Cardiac muscle cell (in vitro differentiated cells and primary cell): Measurements from ENCODE around the gene STAB2. TPM values are rescaled to one million over a fixed set of nuclear protein-coding genes. Genes with fewer than 3 reads are reported as not detected.

Experiments
- DNase-seq, 2 donors: peaks; one replicate each; pipeline versions ENCODE4 v3.0.0 to v3.0.0-alpha.2; 2010 to 2017; ENCODE audit warnings: low read depth in 1 of 2, low spot score in 1 of 2
- H3K27ac ChIP-seq: fragments of 200-600 bp; sonication (generic); 2 replicates; pipeline ENCODE4 v1.5.1; 2016
- H3K27me3 ChIP-seq: fragments of 200-600 bp; sonication (generic); 2 replicates; pipeline ENCODE4 v1.6.0; 2016; ENCODE audit warnings: control low read depth
- H3K36me3 ChIP-seq: fragments of 200-600 bp; sonication (generic); 2 replicates; pipeline ENCODE4 v1.5.1; 2016; ENCODE audit warnings: control low read depth
- H3K4me1 ChIP-seq: fragments of 200-600 bp; sonication (generic); 2 replicates; pipeline ENCODE4 v1.8.1; 2017; ENCODE audit warnings: low read depth, mild to moderate bottlenecking, mixed run types
- H3K4me3 ChIP-seq: fragments of 200-600 bp; sonication (generic); 2 replicates; pipeline ENCODE4 v1.5.1; 2016; ENCODE audit warnings: mild to moderate bottlenecking
- H3K9me3 ChIP-seq: fragments of 200-600 bp; sonication (generic); 2 replicates; pipeline ENCODE4 v1.5.1; 2017; ENCODE audit warnings: low read depth, mild to moderate bottlenecking, control low read depth
- CTCF ChIP-seq: IDR thresholded peaks from 2 replicates; pipeline ENCODE4 v1.5.1; 2012; ENCODE audit warnings: low read depth, mild to moderate bottlenecking, low read length
- polyA plus RNA-seq: library from polyadenylated mRNA; unstranded; fragments of >200 nt; fragmentation: Nextera tagmentation; extraction: Ambion mirVana; gene quantifications from 2 replicates; pipeline ENCODE4 v1.2.1, GENCODE V29; 2016
- total RNA-seq: library from RNA; depleted of rRNA; stranded (reverse); fragments of >200 nt; gene quantifications from 2 replicates; pipeline ENCODE4 v1.2.3, GENCODE V29; 2016

STAB2 gene
- total and polyA plus RNA-seq, 2 experiments from 2014 or later: 0.03 TPM; not detected in 1

- DNase-seq: no peak
- no peaks in the 10 kb centered on the region for H3K9me3 ChIP-seq
- H3K27me3 ChIP-seq: no peaks in the 10 kb centered on the region
- no peak for TF ChIP-seq CTCF
- H3K4me1 ChIP-seq: no peaks in the 10 kb centered on the region
- no peak overlapping the region for H3K4me3 ChIP-seq
- no peak overlapping the region for H3K27ac ChIP-seq
- no peaks in the 10 kb centered on the region for H3K36me3 ChIP-seq
Observed at GRCh38 chr12:103782399-103782798, 195.3 kb downstream of the STAB2 start.

- TF ChIP-seq CTCF: no peak
- no peaks in the 10 kb centered on the region for H3K27me3 ChIP-seq
- no peak overlapping the region for H3K27ac ChIP-seq
- no peaks in the 10 kb centered on the region for H3K9me3 ChIP-seq
- no peak overlapping the region for H3K4me3 ChIP-seq
- DNase-seq: no peak
- no peaks in the 10 kb centered on the region for H3K4me1 ChIP-seq
- H3K36me3 ChIP-seq: no peaks in the 10 kb centered on the region
Observed at GRCh38 chr12:103783744-103784664, 196.9 kb downstream of the STAB2 start.

GRCh38 chr12:103785243-103786031, 198.4 kb downstream of the STAB2 start:
- Histone ChIP-seq H3K27ac (no peak overlapping the region), H3K4me3 (no peak overlapping the region), H3K4me1 (no peaks in the 10 kb centered on the region), H3K27me3 (no peaks in the 10 kb centered on the region), H3K36me3 (no peaks in the 10 kb centered on the region), H3K9me3 (no peaks in the 10 kb centered on the region)
- DNase-seq: no peak
- TF ChIP-seq CTCF: no peak

- H3K36me3 ChIP-seq: no peaks in the 10 kb centered on the region
- no peak overlapping the region for H3K27ac ChIP-seq
- no peaks in the 10 kb centered on the region for H3K4me1 ChIP-seq
- no peaks in the 10 kb centered on the region for H3K27me3 ChIP-seq
- no peak for TF ChIP-seq CTCF
- DNase-seq: no peak
- H3K4me3 ChIP-seq: no peak overlapping the region
- H3K9me3 ChIP-seq: no peaks in the 10 kb centered on the region
Observed at GRCh38 chr12:103786201-103786600, 199.1 kb downstream of the STAB2 start.

GRCh38 chr12:103791350-103791920, 204.4 kb downstream of the STAB2 start:
- no peak overlapping the region for H3K4me3 ChIP-seq
- no peaks in the 10 kb centered on the region for H3K27me3 ChIP-seq
- DNase-seq: no peak
- H3K27ac ChIP-seq: no peak overlapping the region
- H3K9me3 ChIP-seq: no peaks in the 10 kb centered on the region
- H3K36me3 ChIP-seq: no peaks in the 10 kb centered on the region
- no peak for TF ChIP-seq CTCF
- H3K4me1 ChIP-seq: no peaks in the 10 kb centered on the region
